ENCODE data around the gene KCNQ1. TPM values are rescaled to one million over a fixed set of nuclear protein-coding genes. Genes with fewer than 3 reads are reported as not detected.

KCNQ1 gene
- total RNA-seq, 1 donor from 2014 or later = 1.6 TPM

DNA sequence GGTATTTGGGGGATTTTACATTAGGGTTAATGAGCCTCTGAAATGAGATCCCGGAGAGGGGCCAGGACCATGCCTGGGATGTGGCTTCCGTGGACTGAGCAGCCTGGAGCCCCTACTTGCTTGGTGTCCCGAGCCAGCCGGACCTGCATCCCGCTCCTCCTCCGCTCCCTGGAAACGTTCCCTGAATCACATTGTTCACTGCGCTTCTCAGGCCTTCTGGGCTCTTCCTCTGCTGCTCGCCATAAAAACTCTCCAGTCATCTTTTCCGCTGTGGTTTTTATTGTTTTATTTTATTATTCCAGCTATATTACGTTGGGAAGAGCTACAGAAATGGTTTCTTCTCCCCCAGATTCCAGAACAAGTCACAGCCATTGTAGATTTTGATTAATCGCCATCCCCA is 268.3 kb downstream of the KCNQ1 start:
- H3K27me3 ChIP-seq (ENCODE audit: control insufficient read depth, insufficient read depth, low read length) = no peaks in the 10 kb centered on the region
- no peak overlapping the region for H3K4me3 ChIP-seq (ENCODE audit: low read depth, low read length)
- TF ChIP-seq, protein P1, sequence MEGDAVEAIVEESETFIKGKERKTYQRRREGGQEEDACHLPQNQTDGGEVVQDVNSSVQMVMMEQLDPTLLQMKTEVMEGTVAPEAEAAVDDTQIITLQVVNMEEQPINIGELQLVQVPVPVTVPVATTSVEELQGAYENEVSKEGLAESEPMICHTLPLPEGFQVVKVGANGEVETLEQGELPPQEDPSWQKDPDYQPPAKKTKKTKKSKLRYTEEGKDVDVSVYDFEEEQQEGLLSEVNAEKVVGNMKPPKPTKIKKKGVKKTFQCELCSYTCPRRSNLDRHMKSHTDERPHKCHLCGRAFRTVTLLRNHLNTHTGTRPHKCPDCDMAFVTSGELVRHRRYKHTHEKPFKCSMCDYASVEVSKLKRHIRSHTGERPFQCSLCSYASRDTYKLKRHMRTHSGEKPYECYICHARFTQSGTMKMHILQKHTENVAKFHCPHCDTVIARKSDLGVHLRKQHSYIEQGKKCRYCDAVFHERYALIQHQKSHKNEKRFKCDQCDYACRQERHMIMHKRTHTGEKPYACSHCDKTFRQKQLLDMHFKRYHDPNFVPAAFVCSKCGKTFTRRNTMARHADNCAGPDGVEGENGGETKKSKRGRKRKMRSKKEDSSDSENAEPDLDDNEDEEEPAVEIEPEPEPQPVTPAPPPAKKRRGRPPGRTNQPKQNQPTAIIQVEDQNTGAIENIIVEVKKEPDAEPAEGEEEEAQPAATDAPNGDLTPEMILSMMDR (IDR thresholded peaks at IDR 0.05; ENCODE audit: insufficient read depth, low read length, severe bottlenecking) = no peak
- no peaks in the 10 kb centered on the region for H3K36me3 ChIP-seq (ENCODE audit: control insufficient read depth, insufficient read depth, low read length)
- no peak for FAIRE-seq
- no peak for DNase-seq (ENCODE audit: low read depth)

GRCh38 chr11:2713661-2714462 is 269.1 kb downstream of the KCNQ1 start:
- Histone ChIP-seq H3K27me3 (ENCODE audit: control insufficient read depth, insufficient read depth, low read length) (no peaks in the 10 kb centered on the region), H3K4me3 (ENCODE audit: low read depth, low read length) (no peak overlapping the region), H3K36me3 (ENCODE audit: control insufficient read depth, insufficient read depth, low read length) (no peaks in the 10 kb centered on the region)
- FAIRE-seq = no peak
- TF ChIP-seq, protein P1 (IDR thresholded peaks at IDR 0.05; ENCODE audit: insufficient read depth, low read length, severe bottlenecking) = no peak
- no peak for DNase-seq (ENCODE audit: low read depth)

- no peaks in the 10 kb centered on the region for H3K36me3 ChIP-seq (ENCODE audit: control insufficient read depth, insufficient read depth, low read length)
- FAIRE-seq = no peak
- DNase-seq (ENCODE audit: low read depth) = no peak
- H3K4me3 ChIP-seq (ENCODE audit: low read depth, low read length) = no peak overlapping the region
- TF ChIP-seq, protein P1 (IDR thresholded peaks at IDR 0.05; ENCODE audit: insufficient read depth, low read length, severe bottlenecking) = no peak
- H3K27me3 ChIP-seq (ENCODE audit: control insufficient read depth, insufficient read depth, low read length) = no peaks in the 10 kb centered on the region
Observed at GRCh38 chr11:2714463-2714800, 269.6 kb downstream of the KCNQ1 start.

DNA sequence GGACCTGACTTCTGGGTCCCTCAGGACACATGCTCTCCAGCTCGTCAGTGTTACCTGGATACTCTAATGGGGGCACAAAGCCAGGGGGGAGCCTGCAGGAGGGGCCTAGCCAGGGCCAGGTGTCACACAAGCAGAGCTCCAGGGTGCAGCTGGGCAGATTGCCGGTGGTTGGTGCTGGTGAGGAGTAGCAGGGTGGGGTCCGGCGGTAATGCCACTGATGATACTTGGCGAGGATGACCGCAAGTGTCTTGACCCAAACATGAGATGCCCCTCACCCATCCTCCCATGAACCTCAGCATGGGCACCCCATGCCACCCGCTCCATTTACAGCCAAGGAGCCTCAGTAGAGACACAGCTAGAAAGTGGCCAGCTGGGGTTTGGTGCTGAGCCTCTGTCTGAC is 270.1 kb downstream of the KCNQ1 start:
- DNase-seq (ENCODE audit: low read depth) (no peak), FAIRE-seq (no peak)
- TF ChIP-seq, protein P1 (IDR thresholded peaks at IDR 0.05; ENCODE audit: insufficient read depth, low read length, severe bottlenecking) = no peak
- H3K36me3 ChIP-seq (ENCODE audit: control insufficient read depth, insufficient read depth, low read length) = no peaks in the 10 kb centered on the region
- H3K27me3 ChIP-seq (ENCODE audit: control insufficient read depth, insufficient read depth, low read length) = no peaks in the 10 kb centered on the region
- no peak overlapping the region for H3K4me3 ChIP-seq (ENCODE audit: low read depth, low read length)

- TF ChIP-seq, protein P1 (IDR thresholded peaks at IDR 0.05; ENCODE audit: insufficient read depth, low read length, severe bottlenecking) = no peak
- Histone ChIP-seq H3K36me3 (ENCODE audit: control insufficient read depth, insufficient read depth, low read length) (no peaks in the 10 kb centered on the region), H3K4me3 (ENCODE audit: low read depth, low read length) (no peak overlapping the region), H3K27me3 (ENCODE audit: control insufficient read depth, insufficient read depth, low read length) (no peaks in the 10 kb centered on the region)
- DNase-seq (ENCODE audit: low read depth) (no peak), FAIRE-seq (no peak)
Observed at GRCh38 chr11:2715716-2716350, 271.0 kb downstream of the KCNQ1 start.

All from bronchial epithelial cell (primary cell).